Esophagus squamous epithelium (tissue), 4 donors: Measurements from ENCODE around the gene ATAD3A.

ENCODE experiments used
- POLR2A ChIP-seq, 4 donors: fragments of 450-650 bp; IDR thresholded peaks; one replicate each; pipeline ENCODE4 v1.6.1; 2017; ENCODE audit warnings: antibody characterized with exemption in 4 of 4, mild to moderate bottlenecking in 4 of 4, moderate library complexity in 3 of 4
- TF ChIP-seq, protein P1 (sequence below), 6 experiments: fragments of 450-650 bp in 4 of 6; fragments of 200-600 bp in 2 of 6; sonication (generic) in 2 of 6; IDR thresholded peaks; one replicate each; pipeline ENCODE4 v1.5.1; 2016 to 2019; ENCODE audit warnings: antibody characterized with exemption in 6 of 6, mild to moderate bottlenecking in 4 of 6, moderate library complexity in 4 of 6

DNA sequence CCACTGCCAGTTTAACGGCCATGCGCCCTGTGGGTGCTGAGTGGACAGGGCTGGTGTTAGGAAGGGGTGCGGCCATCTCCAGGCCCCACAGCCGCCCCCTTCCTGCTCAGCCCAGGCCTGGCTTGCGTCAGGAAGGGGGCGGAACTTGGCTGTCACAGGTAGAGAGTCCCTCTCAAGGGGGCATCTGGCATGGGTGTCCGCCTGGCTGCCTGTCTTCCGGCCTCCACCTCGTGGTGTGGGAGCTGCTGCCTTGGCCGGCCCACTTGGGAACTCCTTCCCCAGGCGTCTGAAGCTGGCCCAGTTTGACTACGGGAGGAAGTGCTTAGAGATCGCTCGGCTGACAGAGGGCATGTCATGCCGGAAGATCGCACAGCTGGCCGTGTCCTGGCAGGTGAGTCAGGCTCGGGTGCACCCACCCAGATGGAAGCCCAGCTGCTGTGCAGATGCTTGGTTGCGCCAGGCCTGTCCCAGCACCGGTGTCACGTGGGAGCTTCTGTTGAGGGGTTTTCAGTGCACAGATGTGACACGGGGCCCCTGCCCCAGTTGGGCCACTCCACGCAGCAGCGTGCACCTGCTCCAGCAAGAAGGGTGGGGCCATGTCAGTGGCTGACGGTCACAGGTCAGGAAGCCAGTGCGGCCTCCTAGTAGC is 49.5 kb upstream of the ATAD3A start:
- TF ChIP-seq, protein P1, sequence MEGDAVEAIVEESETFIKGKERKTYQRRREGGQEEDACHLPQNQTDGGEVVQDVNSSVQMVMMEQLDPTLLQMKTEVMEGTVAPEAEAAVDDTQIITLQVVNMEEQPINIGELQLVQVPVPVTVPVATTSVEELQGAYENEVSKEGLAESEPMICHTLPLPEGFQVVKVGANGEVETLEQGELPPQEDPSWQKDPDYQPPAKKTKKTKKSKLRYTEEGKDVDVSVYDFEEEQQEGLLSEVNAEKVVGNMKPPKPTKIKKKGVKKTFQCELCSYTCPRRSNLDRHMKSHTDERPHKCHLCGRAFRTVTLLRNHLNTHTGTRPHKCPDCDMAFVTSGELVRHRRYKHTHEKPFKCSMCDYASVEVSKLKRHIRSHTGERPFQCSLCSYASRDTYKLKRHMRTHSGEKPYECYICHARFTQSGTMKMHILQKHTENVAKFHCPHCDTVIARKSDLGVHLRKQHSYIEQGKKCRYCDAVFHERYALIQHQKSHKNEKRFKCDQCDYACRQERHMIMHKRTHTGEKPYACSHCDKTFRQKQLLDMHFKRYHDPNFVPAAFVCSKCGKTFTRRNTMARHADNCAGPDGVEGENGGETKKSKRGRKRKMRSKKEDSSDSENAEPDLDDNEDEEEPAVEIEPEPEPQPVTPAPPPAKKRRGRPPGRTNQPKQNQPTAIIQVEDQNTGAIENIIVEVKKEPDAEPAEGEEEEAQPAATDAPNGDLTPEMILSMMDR (IDR thresholded peaks at IDR 0.05), result no peak
- TF ChIP-seq POLR2A (IDR thresholded peaks at IDR 0.05), result peak in 1 of 4 donors; percentile 10
